HCT116 (cell line): Measurements from ENCODE around the gene EIF3F. TPM values are rescaled to one million over a fixed set of nuclear protein-coding genes. Genes with fewer than 3 reads are reported as not detected.

Experiments
- ATAC-seq: fragments of 200-7000 bp; cut with Tn5 transposase; 2 replicates; pipeline ENCODE4 v1.9.1; 2020; ENCODE audit warnings: mild to moderate bottlenecking, moderate library complexity
- BruUV-seq: library from RNA; stranded (reverse); fragments of 400-500 nt; replicated peaks from 2 replicates; lab custom pipeline; 2021; lab: Mats Ljungman, UMichigan
- CTCF ChIA-PET: fragments of 300-600 bp; sonication (Branson Sonifier 250); formaldehyde crosslinking; loops from one replicate; lab custom pipeline; 2021; ENCODE audit warnings: antibody characterized with exemption; lab: Charles Lee
- POLR2A ChIA-PET: fragments of 300-600, 350-600 bp; sonication (Branson Sonifier 250); formaldehyde crosslinking; loops from one replicate; lab custom pipeline; 2021; ENCODE audit warnings: antibody characterized with exemption; lab: Charles Lee
- RAD21 ChIA-PET, 2 experiments: fragments of 300-600 bp; sonication (Branson Sonifier 250); formaldehyde crosslinking; loops; one replicate each; lab custom pipeline; 2023; ENCODE audit warnings: low total read pairs in 2 of 2; ENCODE audit not compliant: uncharacterized antibody in 2 of 2, unreplicated experiment in 2 of 2, low non-redundant PET in 1 of 2; lab: Charles Lee
- DNase-seq: peaks from one replicate; pipeline ENCODE4 v3.0.0-alpha.2; 2010; ENCODE audit warnings: low read depth, low spot score
- H2AFZ ChIP-seq: fragments of 200-600 bp; shearing (Covaris generic), sonication (generic); 2 replicates; pipeline ENCODE4 v1.6.1; 2017; ENCODE audit warnings: low read depth, mixed run types, mixed read lengths, antibody characterized with exemption, low read length; ENCODE audit not compliant: poor library complexity, severe bottlenecking
- H3K27ac ChIP-seq: 2 replicates; pipeline ENCODE4 v1.5.1; 2012; ENCODE audit warnings: low read depth, low read length
- H3K27me3 ChIP-seq: fragments of 200-600 bp; sonication (generic); 2 replicates; pipeline ENCODE4 v1.6.1; 2016; ENCODE audit warnings: mixed run types, low read length, mixed read lengths; ENCODE audit not compliant: insufficient read depth
- H3K36me3 ChIP-seq, 2 experiments: fragments of 200-500 bp in 1 of 2; fragments of 200-600 bp in 1 of 2; sonication (Bioruptor generic) in 1 of 2; sonication (generic) in 1 of 2; 2 replicates each; pipeline versions ENCODE4 v1.5.1 to v1.6.1; 2014 to 2016; ENCODE audit warnings: low read length in 2 of 2, inconsistent platforms in 1 of 2, mixed read lengths in 1 of 2, mixed run types in 1 of 2; ENCODE audit not compliant: insufficient read depth in 2 of 2, control insufficient read depth in 1 of 2
- H3K4me1 ChIP-seq, 2 experiments: fragments of 200-600 bp in 1 of 2; sonication (generic) in 1 of 2; 2 replicates each; pipeline versions ENCODE4 v1.5.1 to v1.6.1; 2012 to 2017; ENCODE audit warnings: low read length in 2 of 2, inconsistent platforms in 1 of 2, mild to moderate bottlenecking in 1 of 2, mixed read lengths in 1 of 2, mixed run types in 1 of 2, moderate library complexity in 1 of 2; ENCODE audit not compliant: insufficient read depth in 2 of 2, control insufficient read depth in 1 of 2
- H3K4me2 ChIP-seq: fragments of 200-600 bp; sonication (generic); 2 replicates; pipeline ENCODE4 v1.6.1; 2017; ENCODE audit warnings: mixed run types, low read length, mixed read lengths
- H3K4me3 ChIP-seq, 2 experiments: fragments of 200-600 bp in 1 of 2; sonication (generic) in 1 of 2; replicated peaks in 1 of 2; 2 replicates each; pipeline ENCODE4 v1.5.1; 2011 to 2016; ENCODE audit warnings: low read length in 2 of 2, control low read depth in 1 of 2, low read depth in 1 of 2, mild to moderate bottlenecking in 1 of 2, mixed read lengths in 1 of 2, mixed run types in 1 of 2
- H3K79me2 ChIP-seq: fragments of 200-600 bp; sonication (generic); 2 replicates; pipeline ENCODE4 v1.6.1; 2017; ENCODE audit warnings: mild to moderate bottlenecking, mixed run types, low read length, moderate library complexity, mixed read lengths; ENCODE audit not compliant: insufficient read depth
- H3K9ac ChIP-seq: fragments of 200-600 bp; sonication (generic); 2 replicates; pipeline ENCODE4 v1.6.1; 2016; ENCODE audit warnings: low read length, mixed read lengths
- H3K9me2 ChIP-seq: fragments of 200-600 bp; sonication (generic), shearing (Covaris generic); 2 replicates; pipeline ENCODE4 v1.6.1; 2017; ENCODE audit warnings: mixed run types, mild to moderate bottlenecking, moderate library complexity; ENCODE audit not compliant: insufficient read depth
- H3K9me3 ChIP-seq, 2 experiments: fragments of 200-500 bp in 1 of 2; fragments of 200-600 bp in 1 of 2; sonication (Bioruptor generic) in 1 of 2; sonication (generic) in 1 of 2; 2 replicates each; pipeline ENCODE4 v1.6.1; 2014 to 2017; ENCODE audit warnings: low read length in 2 of 2, mixed read lengths in 2 of 2, inconsistent platforms in 1 of 2, low read depth in 1 of 2, mild to moderate bottlenecking in 1 of 2, mixed run types in 1 of 2, moderate library complexity in 1 of 2; ENCODE audit not compliant: control insufficient read depth in 1 of 2, insufficient read depth in 1 of 2
- H4K20me1 ChIP-seq: fragments of 200-600 bp; sonication (generic), shearing (Covaris generic); 2 replicates; pipeline ENCODE4 v1.6.1; 2017; ENCODE audit warnings: mixed run types, mild to moderate bottlenecking, moderate library complexity; ENCODE audit not compliant: insufficient read depth
- ATF3 ChIP-seq: IDR thresholded peaks from 2 replicates; pipeline ENCODE4 v1.6.1; 2012
- CBX3 ChIP-seq: IDR thresholded peaks from 2 replicates; pipeline ENCODE4 v1.6.1; 2012; ENCODE audit warnings: low read depth
- CEBPB ChIP-seq: IDR thresholded peaks from 2 replicates; pipeline ENCODE4 v1.6.1; 2012; ENCODE audit warnings: low read depth
- CTCF ChIP-seq, 3 experiments: fragments of 200-600 bp in 1 of 3; sonication (generic) in 1 of 3; IDR thresholded peaks in 2 of 3; conservative IDR thresholded peaks in 1 of 3; 2 replicates each; pipeline ENCODE4 v1.5.1; 2012 to 2017; ENCODE audit warnings: low read depth in 2 of 3, low read length in 2 of 3, antibody characterized with exemption in 1 of 3, borderline replicate concordance in 1 of 3, control low read depth in 1 of 3, mild to moderate bottlenecking in 1 of 3, mixed read lengths in 1 of 3, mixed run types in 1 of 3, moderate library complexity in 1 of 3; ENCODE audit not compliant: insufficient read depth in 1 of 3
- EGR1 ChIP-seq: IDR thresholded peaks from 2 replicates; pipeline ENCODE4 v1.6.1; 2012; ENCODE audit warnings: low read depth
- ELF1 ChIP-seq: IDR thresholded peaks from 2 replicates; pipeline ENCODE4 v1.6.1; 2012; ENCODE audit warnings: low read depth, borderline replicate concordance
- EZH2phosphoT487 ChIP-seq: fragments of 200-600 bp; IDR thresholded peaks from 2 replicates; pipeline ENCODE4 v1.6.1; 2018; ENCODE audit warnings: antibody characterized with exemption, borderline replicate concordance
- FOSL1 ChIP-seq: IDR thresholded peaks from 2 replicates; pipeline ENCODE4 v1.6.1; 2012; ENCODE audit warnings: low read depth
- MAX ChIP-seq: IDR thresholded peaks from 2 replicates; pipeline ENCODE4 v1.6.1; 2012
- POLR2A ChIP-seq: IDR thresholded peaks from 2 replicates; pipeline ENCODE4 v1.7.0; 2011; ENCODE audit warnings: borderline replicate concordance; ENCODE audit not compliant: insufficient read depth, insufficient read length; ENCODE audit errors: extremely low read depth
- POLR2AphosphoS5 ChIP-seq: IDR thresholded peaks from 2 replicates; pipeline ENCODE4 v1.6.1; 2011; ENCODE audit warnings: mild to moderate bottlenecking, low read depth, low read length, moderate library complexity
- REST ChIP-seq: IDR thresholded peaks from 2 replicates; pipeline ENCODE4 v1.6.1; 2012; ENCODE audit warnings: low read depth
- SIN3A ChIP-seq: IDR thresholded peaks from 2 replicates; pipeline ENCODE4 v1.6.1; 2012; ENCODE audit warnings: low read depth
- SP1 ChIP-seq: IDR thresholded peaks from 2 replicates; pipeline ENCODE4 v1.6.1; 2012; ENCODE audit warnings: low read depth
- SRF ChIP-seq: IDR thresholded peaks from 2 replicates; pipeline ENCODE4 v1.6.1; 2012; ENCODE audit warnings: low read depth
- TCF7L2 ChIP-seq: IDR thresholded peaks from 2 replicates; pipeline ENCODE4 v1.7.0; 2011; ENCODE audit warnings: borderline replicate concordance, inconsistent platforms; ENCODE audit not compliant: insufficient read depth, insufficient read length; ENCODE audit errors: extremely low read depth
- YY1 ChIP-seq: IDR thresholded peaks from 2 replicates; pipeline ENCODE4 v1.6.1; 2011; ENCODE audit warnings: low read length, low read depth, moderate library complexity, mild to moderate bottlenecking; ENCODE audit not compliant: insufficient replicate concordance; ENCODE audit errors: extremely low read depth
- ZBTB33 ChIP-seq: IDR thresholded peaks from 2 replicates; pipeline ENCODE4 v1.6.1; 2011; ENCODE audit warnings: mild to moderate bottlenecking, low read length, moderate library complexity; ENCODE audit not compliant: insufficient replicate concordance; ENCODE audit errors: extremely low read depth
- ZFX ChIP-seq: fragments of 450-650 bp; IDR thresholded peaks from 2 replicates; pipeline ENCODE4 v1.6.1; 2017
- ZNF274 ChIP-seq: fragments of 200-500 bp; sonication (Bioruptor generic); IDR thresholded peaks from 2 replicates; pipeline ENCODE4 v1.6.1; 2014; ENCODE audit warnings: mild to moderate bottlenecking, low read depth, low read length, inconsistent platforms
- intact Hi-C: fragments of 100-400 bp; cut with micrococcal nuclease; formaldehyde crosslinking; loops from 2 replicates; pipeline ENCODE4 v1.10.0; 2022
- total RNA-seq: library from RNA; stranded (reverse); gene quantifications from one replicate; pipeline ENCODE4 v1.2.1, GENCODE V29; 2021; ENCODE audit not compliant: unreplicated experiment

The EIF3F gene
- total RNA-seq, 1 experiment from 2014 or later = 313 TPM

- no peaks in the 10 kb centered on the region for H3K9me2 ChIP-seq
- TF ChIP-seq EZH2phosphoT487 (no peak), FOSL1 (no peak), CBX3 (no peak), ZBTB33 (no peak), EGR1 (no peak), ELF1 (no peak), SIN3A (no peak), REST (no peak), YY1 (no peak), ZFX (no peak), POLR2AphosphoS5 (no peak), CEBPB (no peak), TCF7L2 (no peak), ZNF274 (no peak), SP1 (no peak), POLR2A (no peak), MAX (no peak), SRF (no peak), ATF3 (no peak), CTCF (IDR thresholded peaks at IDR 0.05 in 2 of 3, conservative IDR thresholded peaks at IDR 0.05 in 1 of 3; ENCODE audit: borderline replicate concordance in 1 of 3, insufficient read depth in 1 of 3, low read depth in 2 of 3, low read length in 2 of 3) (no peak)
- H3K9ac ChIP-seq = no peak overlapping the region
- H3K4me2 ChIP-seq = no peak overlapping the region
- no peak overlapping the region for H3K4me3 ChIP-seq
- no peak overlapping the region for H2AFZ ChIP-seq
- no peaks in the 10 kb centered on the region for H4K20me1 ChIP-seq
- ATAC-seq (no peak), DNase-seq (no peak)
- intact Hi-C loops = no loop called here
- no peaks in the 10 kb centered on the region for H3K79me2 ChIP-seq
- H3K9me3 ChIP-seq = no peaks in the 10 kb centered on the region
- H3K36me3 ChIP-seq = no peaks in the 10 kb centered on the region
- BruUV-seq = no TSS peak
- H3K27me3 ChIP-seq = no peaks in the 10 kb centered on the region; the same call in 1 of the 2 replicates
- H3K27ac ChIP-seq = no peak overlapping the region
- peaks cover 0 to 10% of the 10 kb centered on the region in 2 experiments; a peak in 2 of 4 replicates for H3K4me1 ChIP-seq
- ChIA-PET CTCF (interaction anchor here (1.3 to 4.3 kb wide), 2 partner anchors 60 to 69 kb away, joined by 4 to 57 read pairs; no protein-coding TSS in a partner anchor), POLR2A (no interaction called here), RAD21 (no interaction called here)
These were observed 43.5 kb downstream of the EIF3F start for GRCh38 chr11:8030526-8031247.
